NCI-H82 (cell line): ENCODE measurements around the gene RNASE7.

ENCODE experiments used
- DNase-seq: peaks from one replicate; lab custom pipeline; 2025; lab: John Stamatoyannopoulos, UW

The RNASE7 gene

DNA sequence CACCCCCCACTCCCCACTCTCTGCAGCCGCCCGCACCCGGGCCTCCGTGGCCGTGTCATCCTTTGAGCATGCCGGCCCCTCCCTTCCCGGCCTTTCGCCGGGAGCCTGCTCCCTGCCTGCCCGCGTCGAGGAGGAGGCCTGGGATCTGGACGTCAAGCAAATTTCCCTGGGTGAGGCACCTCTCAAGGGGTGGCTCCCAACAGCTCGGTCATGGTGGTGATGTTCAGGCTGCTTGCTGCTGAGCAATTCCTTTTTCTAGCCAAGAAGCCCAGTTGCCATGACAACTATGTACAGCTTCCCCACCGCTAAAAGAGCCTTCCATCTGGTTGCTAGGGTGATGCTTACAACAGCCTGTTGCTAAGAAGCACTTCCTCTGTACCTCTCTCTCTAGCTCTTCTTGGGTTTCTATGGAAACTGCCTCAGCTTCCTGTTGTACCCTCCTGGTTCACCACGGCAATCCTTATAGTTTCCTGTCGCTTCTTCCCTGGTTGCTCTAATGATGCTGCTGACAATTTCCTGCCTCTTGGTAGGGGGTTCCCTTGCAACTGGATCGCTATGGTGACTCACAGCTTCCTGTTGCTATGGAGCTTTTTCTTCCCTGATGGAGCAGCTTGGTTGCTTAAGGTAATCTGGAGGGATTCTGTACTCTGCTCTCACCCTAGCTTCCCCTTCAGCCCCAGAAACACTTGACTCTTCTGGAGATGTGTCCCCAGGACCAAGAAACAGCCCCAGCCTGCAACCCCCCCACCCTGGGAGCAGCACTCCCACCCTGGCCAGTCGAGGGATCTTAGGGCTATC, 45.3 kb downstream of the RNASE7 start:
- peak; percentile 48 for DNase-seq

DNA sequence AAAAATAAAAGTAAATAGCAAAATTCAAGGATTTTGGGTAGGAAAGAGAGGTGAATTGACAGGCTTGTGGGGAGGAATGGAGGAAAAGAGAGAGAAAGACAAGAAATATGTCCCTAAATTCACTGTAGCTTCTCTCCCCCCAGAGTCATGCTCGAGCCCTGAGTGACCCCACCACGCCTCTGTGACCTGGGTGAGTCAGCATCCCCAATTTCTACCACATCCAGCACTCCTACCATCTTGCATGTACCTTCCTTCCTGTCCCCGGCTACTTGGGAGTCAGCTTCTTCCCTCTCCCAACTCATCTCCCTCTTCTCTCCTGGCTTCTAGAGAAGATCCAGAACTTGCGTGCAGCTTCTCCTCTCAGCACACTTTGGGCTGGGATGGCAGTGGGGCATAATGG, 46.5 kb downstream of the RNASE7 start:
- no peak for DNase-seq

DNA sequence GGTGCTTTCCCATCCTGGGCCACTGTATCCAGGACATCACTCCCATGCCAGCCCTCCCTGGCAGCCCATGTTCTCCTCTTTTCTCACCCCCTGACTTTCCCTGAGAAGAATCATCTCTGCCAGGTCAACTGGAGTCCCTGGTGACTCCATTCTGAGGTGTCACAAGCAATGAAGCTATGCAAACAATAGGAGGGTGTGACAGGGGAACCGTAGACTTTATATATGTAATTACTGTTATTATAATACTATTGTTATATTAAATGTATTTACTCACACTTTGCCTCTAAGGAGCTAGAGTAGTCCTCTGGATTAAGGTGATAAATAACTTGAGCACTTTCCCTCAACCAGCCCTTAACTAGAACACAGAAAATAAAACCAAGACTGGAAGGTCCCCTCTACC, 47.1 kb downstream of the RNASE7 start:
- no peak for DNase-seq

DNA sequence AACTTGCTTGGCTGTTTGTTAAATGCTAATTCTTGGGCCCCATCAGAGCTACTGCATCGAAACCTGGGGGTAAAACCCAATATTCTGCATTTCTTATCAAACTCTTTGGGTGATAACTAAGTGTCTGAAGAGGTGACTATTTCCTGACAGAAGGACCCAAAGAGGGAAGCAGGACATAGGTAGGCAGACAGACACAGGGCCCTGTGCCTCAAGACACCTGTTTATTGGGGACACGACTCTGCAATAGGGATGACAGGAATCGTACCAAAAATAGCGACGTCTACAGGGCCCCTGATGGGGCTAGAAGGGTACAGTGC, 47.7 kb downstream of the RNASE7 start:
- no peak for DNase-seq

DNA sequence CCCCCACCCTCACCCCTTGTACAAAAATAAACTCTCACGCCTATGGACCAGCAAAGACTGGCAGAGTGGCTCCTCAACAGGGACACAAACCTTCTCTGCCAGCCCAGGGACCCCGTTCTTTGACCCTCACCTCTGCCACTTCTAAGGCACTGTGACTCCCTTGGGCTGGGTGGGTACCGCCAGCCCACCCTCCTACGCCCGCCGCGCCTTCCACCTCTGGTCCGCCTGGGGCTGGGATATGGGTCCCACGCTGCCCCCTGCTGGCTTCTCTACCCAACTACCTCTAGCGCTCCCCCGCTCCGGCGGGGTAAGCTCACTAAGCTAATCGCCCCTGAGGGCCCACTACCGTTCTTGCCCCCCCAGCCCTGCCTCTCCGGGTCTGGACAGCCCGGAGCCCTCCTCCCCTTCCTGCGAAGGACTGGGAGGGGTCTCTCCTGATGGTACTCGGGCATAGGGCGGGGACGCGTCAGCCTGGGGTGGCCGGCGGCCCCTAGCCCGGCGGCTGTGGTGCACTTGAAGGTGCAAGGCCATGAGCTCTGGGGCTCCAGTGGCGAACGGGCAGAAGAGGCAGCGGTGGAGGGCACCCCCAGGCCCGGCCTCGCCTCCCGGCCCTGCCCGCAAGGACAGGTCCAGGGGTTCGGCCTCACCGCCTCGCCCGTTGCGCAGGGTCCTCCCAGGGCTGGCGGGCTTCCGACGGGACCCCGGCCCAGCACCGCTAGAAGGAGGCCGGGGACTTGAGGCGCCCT, 48.2 kb downstream of the RNASE7 start:
- peak; percentile 36 for DNase-seq

DNA sequence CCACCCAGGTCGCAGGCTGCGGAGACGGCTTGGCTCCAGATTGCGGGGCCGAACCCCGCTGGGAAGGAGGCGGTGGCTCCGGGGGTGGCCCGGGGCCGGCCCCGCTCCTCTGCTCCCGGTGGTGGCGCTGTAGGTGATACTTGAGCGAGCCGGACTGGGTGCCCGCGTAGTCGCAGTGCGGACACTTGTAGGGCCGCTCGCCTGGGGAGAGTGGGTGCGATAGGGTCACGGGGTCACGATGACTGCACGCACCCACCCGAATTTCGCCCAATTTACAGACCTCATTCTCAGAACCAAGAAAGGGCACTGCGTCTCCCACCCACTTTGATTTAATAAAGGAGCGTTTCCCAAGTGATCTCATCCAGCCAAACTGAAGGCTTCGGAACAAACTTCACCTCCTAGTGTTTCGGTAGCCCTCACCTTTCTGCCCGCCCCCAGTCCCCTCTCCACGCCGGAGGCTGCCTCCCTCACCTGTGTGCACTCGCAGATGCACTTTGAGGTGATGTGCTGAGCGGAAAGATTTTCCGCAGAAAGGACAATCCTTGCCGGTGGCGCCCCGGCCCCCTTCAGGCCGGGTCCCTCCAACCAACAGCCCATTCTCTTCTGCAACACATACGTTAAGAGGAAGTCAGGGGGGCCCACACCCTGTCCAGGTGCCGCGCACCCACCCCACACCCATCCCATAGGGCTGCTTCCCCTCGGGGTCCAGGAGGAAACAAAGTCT, 48.9 kb downstream of the RNASE7 start:
- DNase-seq: no peak

DNA sequence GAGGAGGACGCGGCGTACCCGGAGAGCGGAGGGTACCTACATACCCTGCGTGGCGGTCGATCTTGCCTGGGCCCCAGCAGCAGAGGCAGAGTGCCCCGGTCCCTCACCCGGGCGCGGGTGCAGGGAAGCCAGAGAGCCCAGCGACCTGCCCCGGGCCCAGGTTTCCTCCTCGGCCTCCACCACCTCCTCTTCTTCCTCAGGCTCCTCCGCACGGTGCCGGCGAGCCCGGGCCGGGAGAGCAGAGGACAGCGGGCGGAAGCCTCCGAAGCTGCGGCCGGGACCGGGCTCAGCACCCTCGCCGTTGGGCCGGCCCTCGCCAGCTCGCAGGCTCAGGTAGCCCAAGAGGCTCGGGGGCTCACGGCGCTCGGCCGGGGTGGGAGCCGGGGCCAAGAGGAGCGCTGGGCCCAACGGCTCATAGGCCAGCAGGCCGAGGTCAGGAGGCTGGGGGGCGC, 49.7 kb downstream of the RNASE7 start:
- no peak for DNase-seq

DNA sequence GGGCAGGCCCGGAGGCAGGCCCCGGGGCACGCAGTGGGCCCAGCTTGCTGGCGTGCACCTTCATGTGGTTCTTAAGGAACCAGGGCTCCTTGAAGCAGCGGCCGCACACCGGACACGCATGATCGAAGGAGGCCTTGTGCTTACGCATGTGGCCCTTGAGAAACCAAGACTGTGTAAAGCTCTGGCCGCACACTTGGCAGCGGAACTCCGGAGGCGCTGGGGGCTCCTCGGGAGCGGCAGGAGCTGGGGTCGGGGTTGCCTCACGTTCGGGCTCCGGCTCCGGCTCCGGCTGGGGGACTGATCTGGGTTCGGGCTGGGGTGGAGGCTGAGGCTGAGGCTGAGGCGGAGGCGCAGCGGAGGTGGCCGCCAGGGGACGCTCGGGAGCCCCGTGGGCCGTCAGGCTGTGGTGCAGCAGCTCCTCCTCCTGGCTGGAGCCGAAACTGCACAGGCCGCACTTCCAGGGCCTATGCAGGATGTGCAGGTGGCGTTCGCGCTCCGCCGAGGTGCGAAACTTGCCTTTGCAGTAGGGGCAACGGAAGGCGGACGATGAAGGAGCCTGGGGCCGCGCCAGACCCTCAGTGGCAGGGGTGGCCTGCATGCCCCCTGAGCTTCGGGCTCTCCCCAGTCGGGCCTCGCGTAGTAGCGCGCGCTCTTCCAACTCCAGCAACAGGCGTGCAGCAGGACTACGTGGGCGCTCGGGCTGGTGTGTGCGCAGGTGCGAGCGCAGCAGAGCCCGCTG, 50.3 kb downstream of the RNASE7 start:
- DNase-seq: peak; percentile 74

DNA sequence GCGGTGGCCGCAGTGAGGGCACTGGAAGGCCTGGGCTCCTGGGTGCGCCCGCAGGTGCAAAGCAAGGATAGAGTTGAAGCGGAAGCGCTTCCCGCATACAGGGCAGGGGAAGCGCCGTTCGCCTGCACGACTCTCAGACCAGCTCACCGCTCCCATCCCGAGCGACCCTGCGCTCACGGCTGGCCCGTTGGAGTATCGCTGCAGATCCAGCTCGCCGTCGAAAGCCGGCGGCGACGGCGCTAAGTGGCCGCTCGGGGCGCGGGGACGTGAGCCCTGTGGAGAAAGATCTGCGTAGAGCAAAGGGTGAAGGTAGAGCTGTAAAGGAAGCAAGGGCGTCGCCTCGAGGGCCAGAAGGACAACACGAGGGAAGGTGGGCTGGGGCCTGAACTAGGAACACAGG, 50.9 kb downstream of the RNASE7 start:
- no peak for DNase-seq
